Brain pericyte (primary cell): Measurements from ENCODE around the gene GABARAP.

Source experiments
- DNase-seq: peaks from one replicate; pipeline ENCODE4 v3.0.0-alpha.2; 2012; ENCODE audit warnings: low read depth, low spot score

GABARAP gene

GRCh38 chr17:7239091-7240027 is 2.9 kb downstream of the GABARAP start, which contains the start of gene PHF23:
Gene PHF23 (minus strand): TSS chr17:7239457. CDS start chr17:7239279, 178 bp downstream.
- DNase-seq = peak; percentile 98

GRCh38 chr17:7238420-7239090 is 3.7 kb downstream of the GABARAP start:
- DNase-seq = no peak

- no peak for DNase-seq
Observed at GRCh38 chr17:7237761-7238419, 4.4 kb downstream of the GABARAP start.

- no peak for DNase-seq
Observed at GRCh38 chr17:7237266-7237760, 4.9 kb downstream of the GABARAP start.

GRCh38 chr17:7236808-7237207 is 5.4 kb downstream of the GABARAP start:
- no peak for DNase-seq

- no peak for DNase-seq
Observed at GRCh38 chr17:7235693-7236665, 6.3 kb downstream of the GABARAP start.

GRCh38 chr17:7234083-7234951 is 7.9 kb downstream of the GABARAP start, which contains the start of gene DVL2:
Gene DVL2 (minus strand): TSS chr17:7234517. CDS start chr17:7234262, 255 bp downstream.
- peak; percentile 81 for DNase-seq

GRCh38 chr17:7233701-7234082 is 8.6 kb downstream of the GABARAP start:
- no peak for DNase-seq

GRCh38 chr17:7232114-7232513 is 10.1 kb downstream of the GABARAP start:
- no peak for DNase-seq

- DNase-seq = no peak
Observed at GRCh38 chr17:7229504-7229903, 12.7 kb downstream of the GABARAP start.

GRCh38 chr17:7228920-7229319 is 13.3 kb downstream of the GABARAP start:
- no peak for DNase-seq

- DNase-seq = no peak
Observed at GRCh38 chr17:7226721-7227710, 15.2 kb downstream of the GABARAP start.

GRCh38 chr17:7225711-7226331 is 16.4 kb downstream of the GABARAP start:
- no peak for DNase-seq

- DNase-seq = no peak
Observed at GRCh38 chr17:7224661-7225111, 17.6 kb downstream of the GABARAP start.

GRCh38 chr17:7224110-7224509 is 18.1 kb downstream of the GABARAP start:
- DNase-seq = no peak

- DNase-seq = no peak
Observed at GRCh38 chr17:7223375-7223774, 18.9 kb downstream of the GABARAP start.

GRCh38 chr17:7222972-7223292 is 19.3 kb downstream of the GABARAP start:
- no peak for DNase-seq
